Heart right ventricle (tissue), 16 donors: Measurements from ENCODE around the gene PTPRU. TPM values are rescaled to one million over a fixed set of nuclear protein-coding genes. Genes with fewer than 3 reads are reported as not detected.
A peak's percentile ranks its signal among the peaks of the same experiment; 100 is the strongest.

Experiments used
- ATAC-seq, 8 donors: fragments of 200-7000 bp; cut with Tn5 transposase; one replicate each; pipeline ENCODE4 v1.9.1; 2020; ENCODE audit warnings: mild to moderate bottlenecking in 8 of 8, moderate library complexity in 8 of 8, moderate number of reproducible peaks in 1 of 8
- DNase-seq, 2 donors: peaks; one replicate each; pipeline ENCODE4 v3.0.0-alpha.2; 2020
- H3K27ac ChIP-seq, 10 donors: fragments of 200-600 bp; sonication (generic) in 2 of 10; one replicate each; pipeline versions ENCODE4 v1.5.0 to v1.8.0; 2020 to 2022; ENCODE audit warnings: mild to moderate bottlenecking in 3 of 10
- H3K27me3 ChIP-seq, 7 donors: fragments of 200-600 bp; one replicate each; pipeline ENCODE4 v1.8.0; 2021 to 2022; ENCODE audit warnings: mild to moderate bottlenecking in 2 of 7
- H3K36me3 ChIP-seq, 9 donors: fragments of 200-600 bp; sonication (generic) in 1 of 9; one replicate each; pipeline versions ENCODE4 v1.5.0 to v1.8.0; 2020 to 2022; ENCODE audit warnings: mild to moderate bottlenecking in 2 of 9
- H3K4me1 ChIP-seq, 9 donors: fragments of 200-600 bp; sonication (generic) in 1 of 9; one replicate each; pipeline versions ENCODE4 v1.5.0 to v1.8.0; 2020 to 2022; ENCODE audit warnings: mild to moderate bottlenecking in 4 of 9
- H3K4me3 ChIP-seq, 10 donors: fragments of 200-600 bp; sonication (generic) in 2 of 10; one replicate each; pipeline versions ENCODE4 v1.5.0 to v1.8.0; 2020 to 2022; ENCODE audit warnings: mild to moderate bottlenecking in 7 of 10, moderate library complexity in 2 of 10
- H3K9me3 ChIP-seq, 11 donors: fragments of 200-600 bp in 10 of 11; sonication (generic) in 2 of 11; one replicate each; pipeline versions ENCODE4 v1.5.0 to v1.8.0; 2013 to 2022; ENCODE audit warnings: mild to moderate bottlenecking in 2 of 11, control low read depth in 1 of 11, moderate library complexity in 1 of 11
- CTCF ChIP-seq, 9 donors: fragments of 200-600 bp; sonication (generic) in 2 of 9; IDR thresholded peaks; one replicate each; pipeline versions ENCODE4 v1.5.0 to v1.8.0; 2021 to 2022; ENCODE audit warnings: antibody characterized with exemption in 9 of 9, mild to moderate bottlenecking in 5 of 9, moderate library complexity in 1 of 9
- WGBS, 2 donors: extraction: QIAGEN DNeasy Blood & Tissue Kit; methylation state at CpG; one replicate each; pipeline ENCODE4 v1.1.7; 2013; ENCODE audit warnings: inconsistent platforms in 1 of 2; 5-methylcytosine and 5-hydroxymethylcytosine counted together
- intact Hi-C, 10 donors: fragments of 100-400 bp; cut with DNase I; formaldehyde crosslinking; loops; one replicate each; pipeline versions ENCODE4 v1.11.1 to v1.14.2; 2022
- polyA plus RNA-seq, 2 donors: library from polyadenylated mRNA; stranded (reverse); fragments of 200-250 nt; gene quantifications; one replicate each; pipeline ENCODE4 v1.2.3, GENCODE V29; 2013
- total RNA-seq, 10 donors: library from RNA; stranded (reverse); fragmentation: NEBNext Ultra II Directional in 3 of 10; extraction: Animal tissue kit (Norgen Biotek cat#: 25700) in 3 of 10; gene quantifications; one replicate each; pipeline versions ENCODE4 v1.2.1 to v1.2.4, GENCODE V29; 2021 to 2023
- donor health status: Arrhythmogenic right ventricular cardiomyopathy.
- donor health status: ischemic (EF 13 %, LVEDD 7.1; RV severe dilation, severe dysfunction).
- donor health status: healthy with polysubstance abuse.
- donor health status: DM: no; HTN: yes; CAD: no.
- donor health status: DM: no; HTN: no; CAD: no.
- donor health status: ischemic (EF 25% LVEDD 6.9; RV normal size, moderate dysfunction).
- donor health status: ischemic (EF 25% LVEDD 5.7; RV mildly dilated, moderate dysfunction).
- donor health status: healthy.
- donor health status: DM: yes; HTN: yes; CAD: no.
- donor health status: Ischemic cardiomyopathy.
- donor health status: ischemic (EF 35%, LVEDD 5.7; RV mildly dilated, moderate dysfunction).
- donor health status: nonischemic (EF 11% LVEDD 7.7; RV severe dilation, severe dysfunction).
- donor health status: DM: yes; HTN: yes; CAD: no.
- donor health status: PGD.
- donor health status: ischemic (EF 29% LVEDD 5.4; RV normal size, mild dysfunction).
- donor health status: nonischemic (EF 23%, LVEDD 6.1; RV moderate dilation, normal function).

Gene PTPRU
- total and polyA plus RNA-seq, 12 donors, result 8.6 to 29.8 (median 14.5) TPM

- ATAC-seq, result no peak
- no peak for TF ChIP-seq CTCF (IDR thresholded peaks at IDR 0.05)
- Histone ChIP-seq H3K9me3 (no peaks in the 10 kb centered on the region), H3K36me3 (no peaks in the 10 kb centered on the region), H3K4me3 (no peak overlapping the region), H3K27me3 (peaks cover 0 to 4% (median 0%) of the 10 kb centered on the region in 7 donors), H3K27ac (no peak overlapping the region), H3K4me1 (peaks cover 0 to 8% (median 0%) of the 10 kb centered on the region in 9 donors)
- 62 to 63% methylated on average over 19 of the region's 19 CpGs for WGBS, 2 donors
- no peak for DNase-seq
- intact Hi-C loops, result no loop called here
Measured at GRCh38 chr1:29324771-29325351, 88.5 kb downstream of the PTPRU start.

GRCh38 chr1:29325675-29326074 lies 89.4 kb downstream of the PTPRU start:
- TF ChIP-seq CTCF (IDR thresholded peaks at IDR 0.05), result no peak
- 70 to 71% methylated on average over 4 of the region's 4 CpGs for WGBS, 2 donors
- Histone ChIP-seq H3K27me3 (peaks cover 0 to 6% (median 0%) of the 10 kb centered on the region in 7 donors), H3K4me1 (peaks cover 0 to 8% (median 0%) of the 10 kb centered on the region in 9 donors), H3K4me3 (no peak overlapping the region), H3K27ac (no peak overlapping the region), H3K9me3 (no peaks in the 10 kb centered on the region), H3K36me3 (no peaks in the 10 kb centered on the region)
- intact Hi-C loops, result no loop called here
- ATAC-seq (peak; percentile 45 to 91 (median 82)), DNase-seq (peak; percentile 39 to 59)

GRCh38 chr1:29326123-29326522 lies 89.8 kb downstream of the PTPRU start:
- intact Hi-C loops, result no loop called here
- ATAC-seq (no peak), DNase-seq (no peak)
- Histone ChIP-seq H3K27me3 (peaks cover 0 to 6% (median 0%) of the 10 kb centered on the region in 7 donors), H3K36me3 (no peaks in the 10 kb centered on the region), H3K27ac (no peak overlapping the region), H3K4me1 (peaks cover 0 to 8% (median 0%) of the 10 kb centered on the region in 9 donors), H3K4me3 (no peak overlapping the region), H3K9me3 (no peaks in the 10 kb centered on the region)
- 91 to 93% methylated on average over 2 of the region's 2 CpGs for WGBS, 2 donors
- no peak for TF ChIP-seq CTCF (IDR thresholded peaks at IDR 0.05)

GRCh38 chr1:29327223-29327935 lies 91.1 kb downstream of the PTPRU start:
- no peak overlapping the region for H3K27ac ChIP-seq
- H3K4me1 ChIP-seq, result peaks cover 0 to 8% (median 0%) of the 10 kb centered on the region in 9 donors
- WGBS, 2 donors, result 89 to 94% methylated on average over 9 of the region's 9 CpGs
- peaks cover 0 to 10% (median 0%) of the 10 kb centered on the region in 7 donors for H3K27me3 ChIP-seq
- no peak for DNase-seq
- H3K36me3 ChIP-seq, result no peaks in the 10 kb centered on the region
- TF ChIP-seq CTCF (IDR thresholded peaks at IDR 0.05), result no peak
- no peaks in the 10 kb centered on the region for H3K9me3 ChIP-seq
- intact Hi-C loops, result no loop called here
- no peak for ATAC-seq
- no peak overlapping the region for H3K4me3 ChIP-seq
